Vagina (tissue), 2 donors: Measurements from ENCODE around the gene IRAK1. TPM values are rescaled to one million over a fixed set of nuclear protein-coding genes. Genes with fewer than 3 reads are reported as not detected.

Source experiments
- DNase-seq, 2 donors: peaks; one replicate each; pipeline ENCODE4 v3.0.0-alpha.2; 2017; ENCODE audit errors: extremely low spot score in 2 of 2
- H3K27ac ChIP-seq: fragments of 200-600 bp; sonication (generic); one replicate; pipeline ENCODE4 v1.5.1; 2019
- H3K27me3 ChIP-seq: fragments of 200-600 bp; sonication (generic); one replicate; pipeline ENCODE4 v1.5.1; 2019
- H3K36me3 ChIP-seq, 2 donors: fragments of 200-600 bp; sonication (generic); one replicate each; pipeline ENCODE4 v1.5.1; 2017 to 2019
- H3K4me1 ChIP-seq: fragments of 200-600 bp; sonication (generic); one replicate; pipeline ENCODE4 v1.5.1; 2019
- H3K4me3 ChIP-seq, 2 donors: fragments of 200-600 bp; sonication (generic); 1 replicate in 1 of 2; 2 replicates in 1 of 2; pipeline ENCODE4 v1.5.1; 2016 to 2019
- H3K9me3 ChIP-seq: fragments of 200-600 bp; sonication (generic); one replicate; pipeline ENCODE4 v1.5.1; 2019
- CTCF ChIP-seq, 3 experiments: fragments of 450-650 bp in 2 of 3; fragments of 200-600 bp in 1 of 3; sonication (generic) in 1 of 3; IDR thresholded peaks; one replicate each; pipeline ENCODE4 v1.5.1; 2017 to 2019; ENCODE audit warnings: antibody characterized with exemption in 3 of 3, mild to moderate bottlenecking in 2 of 3, moderate library complexity in 2 of 3
- POLR2A ChIP-seq, 2 donors: fragments of 450-650 bp; IDR thresholded peaks; one replicate each; pipeline ENCODE4 v1.6.1; 2017; ENCODE audit warnings: antibody characterized with exemption in 2 of 2, mild to moderate bottlenecking in 2 of 2, moderate library complexity in 2 of 2
- POLR2AphosphoS5 ChIP-seq, 2 donors: sonication (generic); formaldehyde crosslinking; IDR thresholded peaks; one replicate each; pipeline ENCODE4 v1.9.0; 2017; ENCODE audit warnings: antibody characterized with exemption in 2 of 2, mild to moderate bottlenecking in 2 of 2, low read depth in 1 of 2; ENCODE audit not compliant: insufficient read depth in 1 of 2
- intact Hi-C: fragments of 100-400 bp; cut with DNase I; formaldehyde crosslinking; loops from one replicate; pipeline ENCODE4 v1.15.1; 2023
- total RNA-seq: library from RNA; depleted of rRNA; stranded (reverse); fragments of >200 nt; gene quantifications from one replicate; pipeline ENCODE4 v1.2.3, GENCODE V29; 2016

IRAK1 gene
- total RNA-seq, 1 donor from 2014 or later = 46.7 TPM

GRCh38 chrX:154023276-154024000, 3.7 kb upstream of the IRAK1 start:
- Histone ChIP-seq H3K27ac (peak overlapping the region; percentile 22), H3K4me3 (no peak overlapping the region), H3K36me3 (no peaks in the 10 kb centered on the region), H3K4me1 (peaks cover 20% of the 10 kb centered on the region), H3K9me3 (no peaks in the 10 kb centered on the region), H3K27me3 (no peaks in the 10 kb centered on the region)
- intact Hi-C loops = no loop called here
- DNase-seq = no peak
- TF ChIP-seq CTCF (IDR thresholded peaks at IDR 0.05) = no peak
- TF ChIP-seq POLR2AphosphoS5 (IDR thresholded peaks at IDR 0.05; ENCODE audit: insufficient read depth in 1 of 2, low read depth in 1 of 2) = no peak
- TF ChIP-seq POLR2A (IDR thresholded peaks at IDR 0.05) = no peak

GRCh38 chrX:154022108-154022507, 2.4 kb upstream of the IRAK1 start:
- no peaks in the 10 kb centered on the region for H3K9me3 ChIP-seq
- peaks cover 0 to 3% of the 10 kb centered on the region in 2 donors for H3K36me3 ChIP-seq
- no peaks in the 10 kb centered on the region for H3K27me3 ChIP-seq
- no peak overlapping the region for H3K4me3 ChIP-seq
- DNase-seq = no peak
- TF ChIP-seq CTCF (IDR thresholded peaks at IDR 0.05) (no peak), POLR2AphosphoS5 (IDR thresholded peaks at IDR 0.05; ENCODE audit: insufficient read depth in 1 of 2, low read depth in 1 of 2) (no peak), POLR2A (IDR thresholded peaks at IDR 0.05) (no peak)
- H3K4me1 ChIP-seq = peaks cover 27% of the 10 kb centered on the region
- intact Hi-C loops = no loop called here
- H3K27ac ChIP-seq = no peak overlapping the region

GRCh38 chrX:154021131-154021611, 1.5 kb upstream of the IRAK1 start:
- H3K9me3 ChIP-seq = no peaks in the 10 kb centered on the region
- DNase-seq = no peak
- H3K4me1 ChIP-seq = peaks cover 27% of the 10 kb centered on the region
- intact Hi-C loops = no loop called here
- H3K4me3 ChIP-seq = peak overlapping the region in 1 of 2 donors; percentile 61
- TF ChIP-seq POLR2A (IDR thresholded peaks at IDR 0.05) (no peak), POLR2AphosphoS5 (IDR thresholded peaks at IDR 0.05; ENCODE audit: insufficient read depth in 1 of 2, low read depth in 1 of 2) (no peak), CTCF (IDR thresholded peaks at IDR 0.05) (no peak)
- H3K27me3 ChIP-seq = no peaks in the 10 kb centered on the region
- H3K36me3 ChIP-seq = peaks cover 0 to 12% of the 10 kb centered on the region in 2 donors
- peak overlapping the region; percentile 86 for H3K27ac ChIP-seq

- no peaks in the 10 kb centered on the region for H3K9me3 ChIP-seq
- TF ChIP-seq POLR2A (IDR thresholded peaks at IDR 0.05) = no peak
- TF ChIP-seq CTCF (IDR thresholded peaks at IDR 0.05) = no peak
- TF ChIP-seq POLR2AphosphoS5 (IDR thresholded peaks at IDR 0.05; ENCODE audit: insufficient read depth in 1 of 2, low read depth in 1 of 2) = no peak
- no peak for DNase-seq
- H3K27ac ChIP-seq = peak overlapping the region; percentile 86
- H3K4me1 ChIP-seq = peaks cover 27% of the 10 kb centered on the region
- no peaks in the 10 kb centered on the region for H3K27me3 ChIP-seq
- intact Hi-C loops = no loop called here
- H3K36me3 ChIP-seq = peaks cover 0 to 15% of the 10 kb centered on the region in 2 donors
- peak overlapping the region; percentile 55 to 61 for H3K4me3 ChIP-seq
These were observed 924 bp upstream of the IRAK1 start for GRCh38 chrX:154020536-154021115.
